ENCODE measurements around the gene RNF152. TPM values are rescaled to one million over a fixed set of nuclear protein-coding genes. Genes with fewer than 3 reads are reported as not detected.

RNF152 gene
- total RNA-seq, 1 donor from 2014 or later, result 24.1 TPM

DNA sequence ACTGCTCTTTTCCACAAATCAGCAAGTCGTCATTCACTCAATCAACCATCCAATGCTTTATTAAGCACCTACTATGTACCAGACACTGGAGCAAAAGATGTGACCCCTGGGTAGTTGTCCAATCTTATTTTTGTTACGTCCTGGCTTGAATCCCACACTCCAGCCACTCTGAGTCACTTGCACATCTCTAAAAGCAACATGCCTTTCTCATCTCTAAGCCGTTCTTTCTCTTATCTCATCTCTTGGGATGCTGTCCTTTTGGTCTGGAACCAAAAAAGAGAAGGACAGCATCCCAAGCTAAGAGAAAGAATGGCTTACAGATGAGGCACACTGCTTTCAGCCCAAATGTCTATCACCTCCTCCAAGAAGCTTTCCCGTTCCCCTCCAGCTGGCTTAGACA lies 58.8 kb downstream of the RNF152 start:
- H3K36me3 Mint-ChIP-seq, result peaks cover 52% of the 10 kb centered on the region
- no peak for TF ChIP-seq EZH2 (IDR thresholded peaks at IDR 0.05)
- no peak for TF ChIP-seq CTCF (IDR thresholded peaks at IDR 0.05)
- TF ChIP-seq EZH2phosphoT487 (IDR thresholded peaks at IDR 0.05), result no peak

GRCh38 chr18:61833387-61833786 lies 59.4 kb downstream of the RNF152 start:
- H3K79me2 ChIP-seq (ENCODE audit: low read depth), result peaks cover 63% of the 10 kb centered on the region
- H3K27ac Mint-ChIP-seq, result no peak overlapping the region

More for the DNA sequence above, 58.8 kb downstream of the RNF152 start:
- Histone ChIP-seq H4K20me1 (ENCODE audit: low read depth) (peaks cover 8% of the 10 kb centered on the region), H3K9ac (no peak overlapping the region), H3K9me3 (ENCODE audit: low read depth) (no peaks in the 10 kb centered on the region), H3K4me3 (no peak overlapping the region), H3K27me3 (no peaks in the 10 kb centered on the region), H3K79me2 (ENCODE audit: low read depth) (peaks cover 61% of the 10 kb centered on the region), H3K36me3 (no peaks in the 10 kb centered on the region), H3F3A (ENCODE audit: low read depth) (no peaks in the 10 kb centered on the region), H3K27ac (no peak overlapping the region), H3K4me1 (no peaks in the 10 kb centered on the region), H3K4me2 (no peak overlapping the region), H2AFZ (replicated peaks) (no peak overlapping the region)
- DNase-seq (ENCODE audit: low spot score), result no peak
- H3K27ac Mint-ChIP-seq, result no peak overlapping the region
- H3K4me1 Mint-ChIP-seq, result peaks cover 7% of the 10 kb centered on the region
- peaks cover 33% of the 10 kb centered on the region for H3K9me3 Mint-ChIP-seq
- H3K27me3 Mint-ChIP-seq (ENCODE audit: insufficient read depth, low read depth), result peaks cover 1% of the 10 kb centered on the region
- no peak overlapping the region for H3K4me3 Mint-ChIP-seq

GRCh38 chr18:61832858-61833257 lies 59.9 kb downstream of the RNF152 start:
- no peak overlapping the region for H3K27ac ChIP-seq
- H3K4me1 Mint-ChIP-seq, result peaks cover 13% of the 10 kb centered on the region
- no peaks in the 10 kb centered on the region for H3K36me3 ChIP-seq
- peaks cover 64% of the 10 kb centered on the region for H3K79me2 ChIP-seq (ENCODE audit: low read depth)
- TF ChIP-seq CTCF (IDR thresholded peaks at IDR 0.05) (no peak), EZH2phosphoT487 (IDR thresholded peaks at IDR 0.05) (no peak), EZH2 (IDR thresholded peaks at IDR 0.05) (no peak)
- no peak overlapping the region for H3K4me3 ChIP-seq
- H3F3A ChIP-seq (ENCODE audit: low read depth), result no peaks in the 10 kb centered on the region
- peaks cover 2% of the 10 kb centered on the region for H3K27me3 Mint-ChIP-seq (ENCODE audit: insufficient read depth, low read depth)
- no peak overlapping the region for H3K27ac Mint-ChIP-seq
- H3K4me2 ChIP-seq, result no peak overlapping the region
- H2AFZ ChIP-seq (replicated peaks), result no peak overlapping the region
- H3K4me3 Mint-ChIP-seq, result no peak overlapping the region
- H3K36me3 Mint-ChIP-seq, result peaks cover 44% of the 10 kb centered on the region
- peaks cover 11% of the 10 kb centered on the region for H4K20me1 ChIP-seq (ENCODE audit: low read depth)
- no peaks in the 10 kb centered on the region for H3K9me3 ChIP-seq (ENCODE audit: low read depth)
- H3K4me1 ChIP-seq, result peaks cover 1% of the 10 kb centered on the region
- H3K27me3 ChIP-seq, result no peaks in the 10 kb centered on the region
- peaks cover 25% of the 10 kb centered on the region for H3K9me3 Mint-ChIP-seq
- no peak for DNase-seq (ENCODE audit: low spot score)
- H3K9ac ChIP-seq, result no peak overlapping the region

More at GRCh38 chr18:61833387-61833786, 59.4 kb downstream of the RNF152 start:
- H3K4me3 ChIP-seq, result no peak overlapping the region
- no peak overlapping the region for H3K4me3 Mint-ChIP-seq
- H3F3A ChIP-seq (ENCODE audit: low read depth), result no peaks in the 10 kb centered on the region
- peaks cover 30% of the 10 kb centered on the region for H3K9me3 Mint-ChIP-seq
- H3K4me1 ChIP-seq, result no peaks in the 10 kb centered on the region
- H3K4me2 ChIP-seq, result no peak overlapping the region
- no peaks in the 10 kb centered on the region for H3K27me3 ChIP-seq
- H3K27ac ChIP-seq, result no peak overlapping the region
- no peaks in the 10 kb centered on the region for H3K36me3 ChIP-seq
- peaks cover 10% of the 10 kb centered on the region for H3K4me1 Mint-ChIP-seq
- no peak overlapping the region for H2AFZ ChIP-seq (replicated peaks)
- peaks cover 50% of the 10 kb centered on the region for H3K36me3 Mint-ChIP-seq
- peaks cover 8% of the 10 kb centered on the region for H4K20me1 ChIP-seq (ENCODE audit: low read depth)
- H3K27me3 Mint-ChIP-seq (ENCODE audit: insufficient read depth, low read depth), result peaks cover 2% of the 10 kb centered on the region
- no peak for DNase-seq (ENCODE audit: low spot score)
- no peak for TF ChIP-seq EZH2 (IDR thresholded peaks at IDR 0.05)
- no peak for TF ChIP-seq CTCF (IDR thresholded peaks at IDR 0.05)
- TF ChIP-seq EZH2phosphoT487 (IDR thresholded peaks at IDR 0.05), result no peak
- no peaks in the 10 kb centered on the region for H3K9me3 ChIP-seq (ENCODE audit: low read depth)
- no peak overlapping the region for H3K9ac ChIP-seq
